SK-N-SH (cell line): ENCODE data around the gene S100B. TPM values are rescaled to one million over a fixed set of nuclear protein-coding genes. Genes with fewer than 3 reads are reported as not detected.

Source experiments
- CTCF ChIA-PET: fragments of 300-600, 350-600 bp; formaldehyde crosslinking; extraction: SDS; loops from one replicate; lab custom pipeline; 2021; lab: Yijun Ruan, JAX
- POLR2A ChIA-PET: fragments of 350-600 bp; sonication (Branson Sonifier 250); formaldehyde crosslinking; extraction: SDS; loops from one replicate; lab custom pipeline; 2020; ENCODE audit warnings: antibody characterized with exemption, inconsistent platforms; lab: Yijun Ruan, JAX
- DNase-seq: peaks from one replicate; pipeline ENCODE4 v3.0.0; 2012
- H2AFZ ChIP-seq: fragments of 200-600 bp; sonication (generic); 2 replicates; pipeline ENCODE4 v1.8.1; 2016; ENCODE audit warnings: antibody characterized with exemption, mild to moderate bottlenecking, low read depth
- H3F3A ChIP-seq: fragments of 200-600 bp; sonication (generic); replicated peaks from 2 replicates; pipeline ENCODE3; 2016; ENCODE audit warnings: antibody characterized with exemption, mild to moderate bottlenecking; ENCODE audit not compliant: insufficient read depth
- H3K27ac ChIP-seq, 2 experiments: fragments of 200-500 bp in 1 of 2; fragments of 200-600 bp in 1 of 2; sonication (Bioruptor generic) in 1 of 2; sonication (generic), shearing (Covaris generic) in 1 of 2; 2 replicates each; pipeline versions ENCODE4 v1.5.1 to v1.6.1; 2014 to 2016; ENCODE audit warnings: low read depth in 2 of 2, inconsistent platforms in 1 of 2, low read length in 1 of 2, mild to moderate bottlenecking in 1 of 2, mixed read lengths in 1 of 2
- H3K27me3 ChIP-seq: fragments of 200-600 bp; sonication (generic), shearing (Covaris generic); 2 replicates; pipeline ENCODE4 v1.6.1; 2016; ENCODE audit warnings: mixed run types; ENCODE audit not compliant: insufficient read depth
- H3K36me3 ChIP-seq, 2 experiments: fragments of 200-500 bp in 1 of 2; fragments of 200-600 bp in 1 of 2; sonication (Bioruptor generic) in 1 of 2; sonication (generic) in 1 of 2; replicated peaks in 1 of 2; 2 replicates each; pipeline versions ENCODE3 to v1.5.1; 2014 to 2016; ENCODE audit warnings: low read length in 1 of 2, mild to moderate bottlenecking in 1 of 2; ENCODE audit not compliant: insufficient read depth in 2 of 2, control insufficient read depth in 1 of 2
- H3K4me1 ChIP-seq, 2 experiments: fragments of 200-500 bp in 1 of 2; fragments of 200-600 bp in 1 of 2; sonication (Bioruptor generic) in 1 of 2; sonication (generic), shearing (Covaris generic) in 1 of 2; 2 replicates each; pipeline versions ENCODE4 v1.5.1 to v1.6.1; 2014 to 2016; ENCODE audit warnings: low read depth in 1 of 2, low read length in 1 of 2, mixed run types in 1 of 2; ENCODE audit not compliant: insufficient read depth in 2 of 2, control insufficient read depth in 1 of 2
- H3K4me2 ChIP-seq: fragments of 200-600 bp; sonication (generic), shearing (Covaris generic); 2 replicates; pipeline ENCODE4 v1.6.1; 2017; ENCODE audit warnings: mixed run types
- H3K4me3 ChIP-seq, 2 experiments: fragments of 200-500 bp in 1 of 2; fragments of 200-600 bp in 1 of 2; sonication (Bioruptor generic) in 1 of 2; sonication (generic), shearing (Covaris generic) in 1 of 2; 2 replicates each; pipeline versions ENCODE4 v1.5.1 to v1.8.1; 2014 to 2016; ENCODE audit warnings: low read depth in 2 of 2, inconsistent platforms in 1 of 2, low read length in 1 of 2, mild to moderate bottlenecking in 1 of 2, mixed read lengths in 1 of 2, moderate library complexity in 1 of 2
- H3K79me2 ChIP-seq: fragments of 200-600 bp; sonication (generic); 2 replicates; pipeline ENCODE4 v1.8.1; 2017; ENCODE audit warnings: mild to moderate bottlenecking; ENCODE audit not compliant: insufficient read depth
- H3K9ac ChIP-seq: fragments of 200-600 bp; sonication (generic); 2 replicates; pipeline ENCODE4 v1.6.1; 2017; ENCODE audit warnings: mixed run types
- H3K9me2 ChIP-seq: fragments of 200-600 bp; sonication (generic); 2 replicates; pipeline ENCODE4 v1.6.1; 2017; ENCODE audit warnings: mixed run types
- H3K9me3 ChIP-seq: fragments of 200-600 bp; sonication (generic); 2 replicates; pipeline ENCODE4 v1.6.1; 2017; ENCODE audit warnings: mixed run types, mild to moderate bottlenecking, moderate library complexity
- H4K20me1 ChIP-seq: fragments of 200-600 bp; sonication (generic); 2 replicates; pipeline ENCODE4 v1.6.1; 2017; ENCODE audit warnings: mild to moderate bottlenecking, mixed run types; ENCODE audit not compliant: insufficient read depth
- CHD2 ChIP-seq: fragments of 150-350 bp; IDR thresholded peaks from 2 replicates; pipeline ENCODE4 v1.6.1; 2018; ENCODE audit warnings: low read length; ENCODE audit not compliant: partially characterized antibody
- EP300 ChIP-seq, 2 experiments: IDR thresholded peaks; 2 replicates each; pipeline versions ENCODE4 v1.4.0 to v1.6.1; 2012; ENCODE audit warnings: borderline replicate concordance in 1 of 2, low read depth in 1 of 2, low read length in 1 of 2
- FOXJ3 ChIP-seq: sonication (generic); formaldehyde crosslinking; IDR thresholded peaks from 2 replicates; pipeline ENCODE4 v1.5.1; 2020; ENCODE audit warnings: mild to moderate bottlenecking, missing genetic modification reagents
- GATA2 ChIP-seq: sonication (generic); formaldehyde crosslinking; IDR thresholded peaks from 2 replicates; pipeline ENCODE4 v1.5.0; 2020; ENCODE audit warnings: mild to moderate bottlenecking, missing genetic modification reagents
- JUND ChIP-seq: IDR thresholded peaks from 2 replicates; pipeline ENCODE4 v1.4.0; 2012
- NRF1 ChIP-seq: IDR thresholded peaks from 2 replicates; pipeline ENCODE4 v1.6.1; 2012; ENCODE audit warnings: low read depth, mild to moderate bottlenecking, low read length
- POLR2AphosphoS5 ChIP-seq: IDR thresholded peaks from 2 replicates; pipeline ENCODE4 v1.6.1; 2012; ENCODE audit warnings: low read depth, low read length
- RAD21 ChIP-seq: IDR thresholded peaks from 2 replicates; pipeline ENCODE4 v1.6.1; 2012; ENCODE audit warnings: mild to moderate bottlenecking, low read length
- SMC3 ChIP-seq: IDR thresholded peaks from 2 replicates; pipeline ENCODE4 v1.6.1; 2012; ENCODE audit warnings: low read depth, low read length, improper control_type of control experiment
- TAF1 ChIP-seq: IDR thresholded peaks from 2 replicates; pipeline ENCODE4 v1.6.1; 2012; ENCODE audit warnings: low read depth, mild to moderate bottlenecking, low read length, moderate library complexity, borderline replicate concordance
- TCF12 ChIP-seq: IDR thresholded peaks from 2 replicates; pipeline ENCODE4 v1.4.0; 2012
- TEAD4 ChIP-seq: IDR thresholded peaks from 2 replicates; pipeline ENCODE4 v1.4.0; 2012; ENCODE audit warnings: mild to moderate bottlenecking, borderline replicate concordance; ENCODE audit not compliant: insufficient read depth
- WGBS: methylation state at CpG from one replicate; pipeline ENCODE4 v1.1.6; 2017; ENCODE audit warnings: low lambda C conversion rate; 5-methylcytosine and 5-hydroxymethylcytosine counted together
- polyA plus RNA-seq, 3 experiments: library from polyadenylated mRNA; depleted of rRNA; stranded (reverse); fragments of >200 nt; gene quantifications; 2 replicates each; pipeline ENCODE4 v1.2.3, GENCODE V29; 2012
- TF ChIP-seq, protein P1 (sequence below): IDR thresholded peaks from 2 replicates; pipeline ENCODE4 v1.4.0; 2012; ENCODE audit warnings: low read depth, borderline replicate concordance
- TF ChIP-seq, protein P2 (sequence below): fragments of 200-600 bp; sonication (generic); IDR thresholded peaks from 2 replicates; pipeline ENCODE4 v1.6.1; 2017; ENCODE audit warnings: antibody characterized with exemption, mild to moderate bottlenecking, moderate library complexity
- TF ChIP-seq, protein P3 (sequence below): IDR thresholded peaks from 2 replicates; pipeline ENCODE4 v1.4.0; 2012; ENCODE audit warnings: low read depth, borderline replicate concordance
- TF ChIP-seq, protein P4 (sequence below): fragments of 150-350 bp; IDR thresholded peaks from 2 replicates; pipeline ENCODE4 v1.6.1; 2016; ENCODE audit warnings: mild to moderate bottlenecking, low read depth, low read length

S100B gene
- polyA plus RNA-seq, 1 of the 3 experiments (the other 2 are of a cell fraction) = 0.12 TPM

DNA sequence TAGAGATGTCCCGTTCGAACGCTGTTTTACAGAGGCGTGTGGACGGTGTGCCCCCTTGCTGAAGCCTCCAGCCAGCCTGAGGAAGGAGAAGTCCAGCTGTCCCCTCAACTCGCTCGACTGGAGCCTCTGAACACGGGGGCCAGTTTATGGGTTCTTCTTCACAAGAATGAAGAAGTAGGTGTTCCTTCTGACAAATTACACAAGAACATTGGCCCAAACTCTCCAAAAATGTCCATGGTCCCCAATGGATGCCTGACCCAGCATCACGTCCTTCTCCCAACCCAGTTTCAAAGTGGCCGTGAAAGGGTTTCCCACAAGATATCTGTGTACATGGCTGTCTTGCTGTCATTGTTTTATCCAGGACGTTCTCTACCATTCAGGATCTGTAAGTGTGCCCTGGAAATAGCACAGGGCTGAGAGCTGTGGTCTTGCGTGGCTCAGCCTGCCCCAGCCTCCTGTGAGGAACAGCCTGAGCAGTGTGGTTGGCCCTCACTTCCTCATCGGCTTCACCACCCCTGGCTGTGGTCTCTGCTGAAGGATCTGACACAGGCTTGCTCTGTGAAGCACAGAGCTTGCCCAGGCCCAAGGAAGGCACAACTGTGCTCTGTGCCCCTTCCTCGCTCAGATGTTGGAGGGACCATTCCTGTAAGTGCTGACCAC is 1.0 kb upstream of the S100B start:
- CTCF ChIA-PET = interaction anchor here (1.6 kb wide), 1 partner anchor 9 kb away, joined by 3 read pairs; no protein-coding TSS in a partner anchor
- no peak overlapping the region for H2AFZ ChIP-seq
- H3K9me3 ChIP-seq = no peaks in the 10 kb centered on the region
- 84% methylated on average over 11 of the region's 14 CpGs for WGBS
- H3K9ac ChIP-seq = no peak overlapping the region
- H3K9me2 ChIP-seq = no peaks in the 10 kb centered on the region
- no peaks in the 10 kb centered on the region for H3K36me3 ChIP-seq
- H3K4me2 ChIP-seq = no peak overlapping the region
- H3K27me3 ChIP-seq = no peaks in the 10 kb centered on the region
- POLR2A ChIA-PET = no interaction called here
- DNase-seq = no peak
- no peak for TF ChIP-seq FOXJ3 (CRISPR knock-in tag)
- no peak for TF ChIP-seq TAF1
- TF ChIP-seq, protein P1, sequence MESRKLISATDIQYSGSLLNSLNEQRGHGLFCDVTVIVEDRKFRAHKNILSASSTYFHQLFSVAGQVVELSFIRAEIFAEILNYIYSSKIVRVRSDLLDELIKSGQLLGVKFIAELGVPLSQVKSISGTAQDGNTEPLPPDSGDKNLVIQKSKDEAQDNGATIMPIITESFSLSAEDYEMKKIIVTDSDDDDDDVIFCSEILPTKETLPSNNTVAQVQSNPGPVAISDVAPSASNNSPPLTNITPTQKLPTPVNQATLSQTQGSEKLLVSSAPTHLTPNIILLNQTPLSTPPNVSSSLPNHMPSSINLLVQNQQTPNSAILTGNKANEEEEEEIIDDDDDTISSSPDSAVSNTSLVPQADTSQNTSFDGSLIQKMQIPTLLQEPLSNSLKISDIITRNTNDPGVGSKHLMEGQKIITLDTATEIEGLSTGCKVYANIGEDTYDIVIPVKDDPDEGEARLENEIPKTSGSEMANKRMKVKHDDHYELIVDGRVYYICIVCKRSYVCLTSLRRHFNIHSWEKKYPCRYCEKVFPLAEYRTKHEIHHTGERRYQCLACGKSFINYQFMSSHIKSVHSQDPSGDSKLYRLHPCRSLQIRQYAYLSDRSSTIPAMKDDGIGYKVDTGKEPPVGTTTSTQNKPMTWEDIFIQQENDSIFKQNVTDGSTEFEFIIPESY = no peak
- TF ChIP-seq TCF12 = no peak
- TF ChIP-seq, protein P2, sequence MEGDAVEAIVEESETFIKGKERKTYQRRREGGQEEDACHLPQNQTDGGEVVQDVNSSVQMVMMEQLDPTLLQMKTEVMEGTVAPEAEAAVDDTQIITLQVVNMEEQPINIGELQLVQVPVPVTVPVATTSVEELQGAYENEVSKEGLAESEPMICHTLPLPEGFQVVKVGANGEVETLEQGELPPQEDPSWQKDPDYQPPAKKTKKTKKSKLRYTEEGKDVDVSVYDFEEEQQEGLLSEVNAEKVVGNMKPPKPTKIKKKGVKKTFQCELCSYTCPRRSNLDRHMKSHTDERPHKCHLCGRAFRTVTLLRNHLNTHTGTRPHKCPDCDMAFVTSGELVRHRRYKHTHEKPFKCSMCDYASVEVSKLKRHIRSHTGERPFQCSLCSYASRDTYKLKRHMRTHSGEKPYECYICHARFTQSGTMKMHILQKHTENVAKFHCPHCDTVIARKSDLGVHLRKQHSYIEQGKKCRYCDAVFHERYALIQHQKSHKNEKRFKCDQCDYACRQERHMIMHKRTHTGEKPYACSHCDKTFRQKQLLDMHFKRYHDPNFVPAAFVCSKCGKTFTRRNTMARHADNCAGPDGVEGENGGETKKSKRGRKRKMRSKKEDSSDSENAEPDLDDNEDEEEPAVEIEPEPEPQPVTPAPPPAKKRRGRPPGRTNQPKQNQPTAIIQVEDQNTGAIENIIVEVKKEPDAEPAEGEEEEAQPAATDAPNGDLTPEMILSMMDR = no peak
- TF ChIP-seq JUND = no peak
- H3K4me3 ChIP-seq = no peak overlapping the region
- H3K27ac ChIP-seq = no peak overlapping the region
- H3F3A ChIP-seq = no peaks in the 10 kb centered on the region
- peaks cover 5 to 19% of the 10 kb centered on the region in 2 experiments; a peak in 2 of 4 replicates for H3K4me1 ChIP-seq
- no peaks in the 10 kb centered on the region for H3K79me2 ChIP-seq
- H4K20me1 ChIP-seq = no peaks in the 10 kb centered on the region

DNA sequence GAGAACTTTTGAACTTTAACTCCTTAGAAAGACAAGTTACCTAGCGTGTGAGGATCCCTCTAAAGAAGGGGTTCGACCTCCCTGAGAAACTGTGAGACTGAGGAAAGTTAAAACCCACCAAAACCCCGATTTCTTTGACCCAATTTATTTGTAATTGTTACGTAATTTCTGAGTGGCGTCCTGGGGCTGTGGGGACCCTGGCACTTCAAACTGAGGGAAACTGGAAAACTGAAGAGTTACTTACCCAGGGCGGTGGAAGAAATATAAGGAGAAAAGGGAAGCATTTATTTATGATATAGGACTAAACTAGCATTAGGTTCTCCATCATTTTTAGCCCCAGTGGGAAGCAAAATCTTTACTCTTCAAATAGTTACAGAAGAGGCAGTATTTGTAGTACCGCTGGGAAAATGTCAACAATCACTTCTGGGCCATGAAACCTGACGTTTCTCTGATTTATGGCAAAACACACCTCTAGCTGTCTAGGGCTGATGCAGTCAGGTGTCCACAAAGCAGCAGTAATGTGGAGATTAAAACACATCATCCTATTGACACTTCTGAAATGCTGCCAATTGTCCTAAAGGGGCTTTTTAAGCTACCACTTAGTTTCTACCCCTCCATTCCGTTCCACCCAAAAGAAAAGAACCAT is 430 bp downstream of the S100B start:
- CTCF ChIA-PET = interaction anchor here (0.8 kb wide), 1 partner anchor 35 kb away, joined by 3 read pairs; no protein-coding TSS in a partner anchor
- no peaks in the 10 kb centered on the region for H3K79me2 ChIP-seq
- H3K36me3 ChIP-seq = no peaks in the 10 kb centered on the region
- H4K20me1 ChIP-seq = no peaks in the 10 kb centered on the region
- POLR2A ChIA-PET = interaction anchor here (1.1 kb wide), 1 partner anchor 16 kb away, joined by 4 read pairs; no protein-coding TSS in a partner anchor
- H3K4me1 ChIP-seq = peaks cover 0 to 21% of the 10 kb centered on the region in 2 experiments; a peak in 3 of 4 replicates
- H3K4me2 ChIP-seq = no peak overlapping the region
- TF ChIP-seq CHD2 (no peak), NRF1 (no peak), TCF12 (no peak), TAF1 (no peak), GATA2 (CRISPR knock-in tag) (no peak), RAD21 (no peak), EP300 (IDR thresholded peaks at IDR 0.05; ENCODE audit: borderline replicate concordance in 1 of 2, low read depth in 1 of 2, low read length in 1 of 2) (no peak), POLR2AphosphoS5 (no peak), SMC3 (no peak), TEAD4 (no peak)
- TF ChIP-seq, protein P3, sequence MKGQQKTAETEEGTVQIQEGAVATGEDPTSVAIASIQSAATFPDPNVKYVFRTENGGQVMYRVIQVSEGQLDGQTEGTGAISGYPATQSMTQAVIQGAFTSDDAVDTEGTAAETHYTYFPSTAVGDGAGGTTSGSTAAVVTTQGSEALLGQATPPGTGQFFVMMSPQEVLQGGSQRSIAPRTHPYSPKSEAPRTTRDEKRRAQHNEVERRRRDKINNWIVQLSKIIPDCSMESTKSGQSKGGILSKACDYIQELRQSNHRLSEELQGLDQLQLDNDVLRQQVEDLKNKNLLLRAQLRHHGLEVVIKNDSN = no peak
- TF ChIP-seq, protein P1 = no peak
- TF ChIP-seq, protein P4, sequence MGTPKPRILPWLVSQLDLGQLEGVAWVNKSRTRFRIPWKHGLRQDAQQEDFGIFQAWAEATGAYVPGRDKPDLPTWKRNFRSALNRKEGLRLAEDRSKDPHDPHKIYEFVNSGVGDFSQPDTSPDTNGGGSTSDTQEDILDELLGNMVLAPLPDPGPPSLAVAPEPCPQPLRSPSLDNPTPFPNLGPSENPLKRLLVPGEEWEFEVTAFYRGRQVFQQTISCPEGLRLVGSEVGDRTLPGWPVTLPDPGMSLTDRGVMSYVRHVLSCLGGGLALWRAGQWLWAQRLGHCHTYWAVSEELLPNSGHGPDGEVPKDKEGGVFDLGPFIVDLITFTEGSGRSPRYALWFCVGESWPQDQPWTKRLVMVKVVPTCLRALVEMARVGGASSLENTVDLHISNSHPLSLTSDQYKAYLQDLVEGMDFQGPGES = no peak
- no peaks in the 10 kb centered on the region for H3K9me3 ChIP-seq
- no peak overlapping the region; a peak in 1 of 4 replicates for H3K27ac ChIP-seq
- H3K27me3 ChIP-seq = no peaks in the 10 kb centered on the region
- no peak for DNase-seq
- 0 out of 2 replicates have a peak overlapping the region, but pooled peaks have one; percentile 33 for H2AFZ ChIP-seq
- H3K9me2 ChIP-seq = no peaks in the 10 kb centered on the region
- no peak overlapping the region for H3K4me3 ChIP-seq
- WGBS = 84% methylated on average over 9 of the region's 9 CpGs
- H3K9ac ChIP-seq = no peak overlapping the region
- H3F3A ChIP-seq = no peaks in the 10 kb centered on the region
